NT2/D1 (cell line): ENCODE results near the gene TGM2.

ENCODE experiments used
- YY1 ChIP-seq: IDR thresholded peaks from 2 replicates; pipeline ENCODE4 v1.6.1; 2011; ENCODE audit not compliant: insufficient read length, insufficient read depth
- ZNF274 ChIP-seq: IDR thresholded peaks from 2 replicates; pipeline ENCODE4 v1.6.1; 2011; ENCODE audit warnings: mild to moderate bottlenecking, low read depth, low read length

DNA sequence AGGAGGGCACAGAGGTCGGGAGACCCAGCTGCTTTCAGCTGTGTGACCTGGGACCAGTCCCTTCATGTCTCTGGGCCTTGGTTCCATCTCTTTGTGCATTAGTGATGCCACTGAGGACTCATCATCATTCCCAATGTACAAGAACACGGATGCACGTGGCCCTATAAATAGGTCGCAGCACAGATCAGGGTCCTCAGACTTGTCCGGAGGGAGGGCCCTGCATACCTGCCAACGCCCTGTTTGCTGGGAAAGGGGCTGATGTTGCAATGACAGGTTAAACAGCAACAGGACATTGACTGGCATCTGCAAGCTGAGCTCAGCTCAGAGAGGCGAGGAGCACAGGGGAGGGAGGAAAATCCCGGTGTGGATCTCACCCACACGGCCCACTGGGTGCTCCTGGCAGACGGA, 21.8 kb downstream of the TGM2 start:
- no peak for TF ChIP-seq ZNF274
- no peak for TF ChIP-seq YY1
